ENCODE results near the gene VIPR2.

The VIPR2 gene

DNA sequence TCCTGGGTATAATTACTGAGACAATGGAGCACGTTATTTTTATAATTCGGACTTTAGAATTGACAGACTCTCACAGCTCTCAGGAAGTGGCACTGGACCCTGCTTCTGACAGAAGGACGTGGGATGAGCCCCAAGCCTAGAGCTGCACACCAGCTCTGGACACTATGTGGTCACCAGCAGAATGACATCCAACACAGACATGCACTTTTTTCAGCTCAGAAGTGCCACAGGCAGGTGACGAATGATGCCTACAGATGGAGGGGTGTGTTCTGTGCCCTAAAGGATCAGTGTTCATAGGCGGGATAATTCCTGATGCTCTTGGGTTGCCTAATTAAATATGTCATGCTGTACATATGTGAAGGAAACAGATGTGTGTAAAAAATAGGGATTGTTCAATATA, 87.9 kb downstream of the VIPR2 start:
- no peak for TF ChIP-seq BACH2 (CRISPR knock-in tag; IDR thresholded peaks at IDR 0.05; ENCODE audit: borderline replicate concordance)
- ATAC-seq = no peak

DNA sequence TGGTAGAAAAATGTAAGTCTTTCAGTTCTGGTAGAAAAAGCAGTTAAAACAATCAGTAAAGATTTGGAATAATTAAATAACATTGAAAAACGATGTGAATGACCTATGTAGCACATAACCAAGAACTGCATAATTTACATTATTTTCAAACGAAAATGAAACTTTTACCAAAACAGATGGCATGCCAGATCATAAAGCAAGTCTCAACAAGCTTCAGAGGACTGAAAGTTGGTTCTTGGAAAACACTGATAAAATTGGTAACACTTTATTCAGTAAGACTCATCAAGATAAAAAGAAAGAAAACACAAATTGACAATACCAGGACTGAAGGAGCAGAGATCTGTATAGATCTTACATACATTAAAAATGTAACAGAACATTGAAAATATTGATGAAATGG, 92.8 kb downstream of the VIPR2 start:
- no peak for ATAC-seq
- TF ChIP-seq OSR1 (CRISPR knock-in tag; IDR thresholded peaks at IDR 0.05) = no peak
- no peak for TF ChIP-seq ESRRG (CRISPR knock-in tag; IDR thresholded peaks at IDR 0.05)
- TF ChIP-seq ARNTL (CRISPR knock-in tag; IDR thresholded peaks at IDR 0.05; ENCODE audit: borderline replicate concordance, low read depth) = no peak
- TF ChIP-seq, protein P1, sequence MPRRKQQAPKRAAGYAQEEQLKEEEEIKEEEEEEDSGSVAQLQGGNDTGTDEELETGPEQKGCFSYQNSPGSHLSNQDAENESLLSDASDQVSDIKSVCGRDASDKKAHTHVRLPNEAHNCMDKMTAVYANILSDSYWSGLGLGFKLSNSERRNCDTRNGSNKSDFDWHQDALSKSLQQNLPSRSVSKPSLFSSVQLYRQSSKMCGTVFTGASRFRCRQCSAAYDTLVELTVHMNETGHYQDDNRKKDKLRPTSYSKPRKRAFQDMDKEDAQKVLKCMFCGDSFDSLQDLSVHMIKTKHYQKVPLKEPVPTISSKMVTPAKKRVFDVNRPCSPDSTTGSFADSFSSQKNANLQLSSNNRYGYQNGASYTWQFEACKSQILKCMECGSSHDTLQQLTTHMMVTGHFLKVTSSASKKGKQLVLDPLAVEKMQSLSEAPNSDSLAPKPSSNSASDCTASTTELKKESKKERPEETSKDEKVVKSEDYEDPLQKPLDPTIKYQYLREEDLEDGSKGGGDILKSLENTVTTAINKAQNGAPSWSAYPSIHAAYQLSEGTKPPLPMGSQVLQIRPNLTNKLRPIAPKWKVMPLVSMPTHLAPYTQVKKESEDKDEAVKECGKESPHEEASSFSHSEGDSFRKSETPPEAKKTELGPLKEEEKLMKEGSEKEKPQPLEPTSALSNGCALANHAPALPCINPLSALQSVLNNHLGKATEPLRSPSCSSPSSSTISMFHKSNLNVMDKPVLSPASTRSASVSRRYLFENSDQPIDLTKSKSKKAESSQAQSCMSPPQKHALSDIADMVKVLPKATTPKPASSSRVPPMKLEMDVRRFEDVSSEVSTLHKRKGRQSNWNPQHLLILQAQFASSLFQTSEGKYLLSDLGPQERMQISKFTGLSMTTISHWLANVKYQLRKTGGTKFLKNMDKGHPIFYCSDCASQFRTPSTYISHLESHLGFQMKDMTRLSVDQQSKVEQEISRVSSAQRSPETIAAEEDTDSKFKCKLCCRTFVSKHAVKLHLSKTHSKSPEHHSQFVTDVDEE (CRISPR knock-in tag; IDR thresholded peaks at IDR 0.05) = no peak
- TF ChIP-seq CSDC2 (CRISPR knock-in tag; IDR thresholded peaks at IDR 0.05) = no peak

DNA sequence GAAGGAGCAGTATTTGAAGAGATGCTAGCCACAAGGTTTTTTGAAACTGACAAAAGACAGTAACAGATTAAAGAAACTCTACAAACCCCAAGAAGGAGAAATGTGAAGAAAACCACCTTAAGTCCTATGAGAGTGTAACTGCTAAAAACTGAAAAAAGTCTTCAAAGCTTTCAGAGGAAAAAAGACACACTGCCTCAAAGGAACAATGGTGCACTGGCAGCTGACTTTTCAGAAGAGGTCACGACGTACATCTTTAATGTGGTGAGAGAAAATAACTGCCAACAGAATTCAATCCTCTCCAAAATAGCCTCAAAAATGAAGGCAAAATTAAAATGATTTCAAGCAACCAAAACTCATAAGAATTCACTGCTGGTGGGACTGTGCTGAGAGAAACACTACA, 94.0 kb downstream of the VIPR2 start:
- ATAC-seq = no peak
- no peak for TF ChIP-seq ISL1 (CRISPR knock-in tag; IDR thresholded peaks at IDR 0.05)

DNA sequence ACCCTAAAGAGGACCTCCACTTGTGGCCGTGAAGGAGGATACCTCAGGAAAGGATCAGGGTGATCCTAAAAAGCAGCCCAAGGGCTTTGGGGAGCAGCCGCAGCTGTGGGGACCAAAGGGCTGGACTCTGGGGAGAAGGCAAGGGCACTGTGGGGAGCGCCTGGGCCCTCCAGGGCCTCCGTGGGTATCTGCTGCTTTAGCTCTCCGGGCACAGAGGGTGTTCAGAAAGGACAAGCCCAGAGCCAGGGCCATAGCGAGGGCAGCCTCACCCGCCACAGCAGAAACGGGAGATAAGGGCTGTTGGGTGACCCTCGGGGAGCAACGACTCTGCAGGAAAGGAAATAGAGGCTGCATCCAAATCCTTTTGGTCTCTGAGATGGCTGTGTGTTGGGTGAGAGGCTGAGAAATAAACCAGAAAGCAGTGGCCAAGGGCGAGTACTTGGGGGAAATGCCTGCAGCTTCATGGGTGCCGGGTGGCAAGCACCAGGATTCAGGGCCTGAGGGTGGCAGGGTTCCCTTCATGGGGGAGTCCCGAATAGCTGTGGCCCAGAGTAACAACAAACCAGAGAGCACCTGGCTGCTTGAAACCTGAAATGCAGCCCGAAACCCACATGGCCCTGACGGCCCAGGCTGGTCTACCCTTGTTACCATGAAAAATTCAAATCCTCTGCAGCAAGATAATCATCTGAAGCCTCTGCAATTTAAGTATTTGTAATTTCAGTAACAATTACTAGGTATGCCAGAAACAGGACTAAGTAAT, 95.2 kb downstream of the VIPR2 start:
- TF ChIP-seq ZC3H10 (CRISPR knock-in tag; IDR thresholded peaks at IDR 0.05) = no peak
- no peak for TF ChIP-seq PPARA (CRISPR knock-in tag; IDR thresholded peaks at IDR 0.05; ENCODE audit: borderline replicate concordance)
- no peak for TF ChIP-seq ISL1 (CRISPR knock-in tag; IDR thresholded peaks at IDR 0.05)
- no peak for TF ChIP-seq TCF4 (CRISPR knock-in tag; IDR thresholded peaks at IDR 0.05; ENCODE audit: borderline replicate concordance)
- no peak for TF ChIP-seq ZNF565 (CRISPR knock-in tag; conservative IDR thresholded peaks at IDR 0.05; ENCODE audit: low read depth)
- TF ChIP-seq TOX (CRISPR knock-in tag; IDR thresholded peaks at IDR 0.05; ENCODE audit: borderline replicate concordance) = no peak
- no peak for TF ChIP-seq ZNF70 (CRISPR knock-in tag; IDR thresholded peaks at IDR 0.05)
- no peak for TF ChIP-seq RARB (CRISPR knock-in tag; IDR thresholded peaks at IDR 0.05)
- TF ChIP-seq OSR1 (CRISPR knock-in tag; IDR thresholded peaks at IDR 0.05) = no peak
- TF ChIP-seq, protein P2, sequence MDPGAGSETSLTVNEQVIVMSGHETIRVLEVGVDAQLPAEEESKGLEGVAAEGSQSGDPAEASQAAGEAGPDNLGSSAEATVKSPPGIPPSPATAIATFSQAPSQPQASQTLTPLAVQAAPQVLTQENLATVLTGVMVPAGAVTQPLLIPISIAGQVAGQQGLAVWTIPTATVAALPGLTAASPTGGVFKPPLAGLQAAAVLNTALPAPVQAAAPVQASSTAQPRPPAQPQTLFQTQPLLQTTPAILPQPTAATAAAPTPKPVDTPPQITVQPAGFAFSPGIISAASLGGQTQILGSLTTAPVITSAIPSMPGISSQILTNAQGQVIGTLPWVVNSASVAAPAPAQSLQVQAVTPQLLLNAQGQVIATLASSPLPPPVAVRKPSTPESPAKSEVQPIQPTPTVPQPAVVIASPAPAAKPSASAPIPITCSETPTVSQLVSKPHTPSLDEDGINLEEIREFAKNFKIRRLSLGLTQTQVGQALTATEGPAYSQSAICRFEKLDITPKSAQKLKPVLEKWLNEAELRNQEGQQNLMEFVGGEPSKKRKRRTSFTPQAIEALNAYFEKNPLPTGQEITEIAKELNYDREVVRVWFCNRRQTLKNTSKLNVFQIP (CRISPR knock-in tag; IDR thresholded peaks at IDR 0.05; ENCODE audit: borderline replicate concordance, low read depth) = no peak
- TF ChIP-seq, protein P3, sequence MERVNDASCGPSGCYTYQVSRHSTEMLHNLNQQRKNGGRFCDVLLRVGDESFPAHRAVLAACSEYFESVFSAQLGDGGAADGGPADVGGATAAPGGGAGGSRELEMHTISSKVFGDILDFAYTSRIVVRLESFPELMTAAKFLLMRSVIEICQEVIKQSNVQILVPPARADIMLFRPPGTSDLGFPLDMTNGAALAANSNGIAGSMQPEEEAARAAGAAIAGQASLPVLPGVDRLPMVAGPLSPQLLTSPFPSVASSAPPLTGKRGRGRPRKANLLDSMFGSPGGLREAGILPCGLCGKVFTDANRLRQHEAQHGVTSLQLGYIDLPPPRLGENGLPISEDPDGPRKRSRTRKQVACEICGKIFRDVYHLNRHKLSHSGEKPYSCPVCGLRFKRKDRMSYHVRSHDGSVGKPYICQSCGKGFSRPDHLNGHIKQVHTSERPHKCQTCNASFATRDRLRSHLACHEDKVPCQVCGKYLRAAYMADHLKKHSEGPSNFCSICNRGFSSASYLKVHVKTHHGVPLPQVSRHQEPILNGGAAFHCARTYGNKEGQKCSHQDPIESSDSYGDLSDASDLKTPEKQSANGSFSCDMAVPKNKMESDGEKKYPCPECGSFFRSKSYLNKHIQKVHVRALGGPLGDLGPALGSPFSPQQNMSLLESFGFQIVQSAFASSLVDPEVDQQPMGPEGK (CRISPR knock-in tag; IDR thresholded peaks at IDR 0.05; ENCODE audit: borderline replicate concordance) = no peak
- no peak for TF ChIP-seq ZNF8 (CRISPR knock-in tag; IDR thresholded peaks at IDR 0.05)
- TF ChIP-seq ARNTL (CRISPR knock-in tag; IDR thresholded peaks at IDR 0.05; ENCODE audit: borderline replicate concordance, low read depth) = no peak
- TF ChIP-seq SNAI2 (CRISPR knock-in tag; IDR thresholded peaks at IDR 0.05) = no peak
- TF ChIP-seq, protein P1 (CRISPR knock-in tag; IDR thresholded peaks at IDR 0.05) = no peak
- TF ChIP-seq CSDC2 (CRISPR knock-in tag; IDR thresholded peaks at IDR 0.05) = no peak
- no peak for ATAC-seq
